Endometrial microvascular endothelial cells (primary cell): ENCODE measurements around the gene PLCXD3. TPM values are rescaled to one million over a fixed set of nuclear protein-coding genes. Genes with fewer than 3 reads are reported as not detected.

Experiments
- in situ Hi-C: cut with HindIII; loops from 2 replicates; pipeline ENCODE4 v1.10.0; 2017; ENCODE audit warnings: low sequenced_read_pairs, low pct_unique_long_range_greater_than_20kb; ENCODE audit errors: inconsistent ontology term
- total RNA-seq: library from RNA; depleted of rRNA; stranded (reverse); fragments of >200 nt; gene quantifications from one replicate; pipeline ENCODE4 v1.2.3, GENCODE V29; 2015; ENCODE audit errors: inconsistent ontology term

The PLCXD3 gene
- total RNA-seq = under 0.01 TPM

- in situ Hi-C loops = no loop called here
Measured at GRCh38 chr5:41510176-41510831, at the start of gene PLCXD3. TSS of gene PLCXD3 (minus strand) at chr5:41510601. CDS start at chr5:41510526, 75 bp downstream.

GRCh38 chr5:41559184-41559583 lies 48.8 kb upstream of the PLCXD3 start:
- in situ Hi-C loops = no loop called here

- in situ Hi-C loops = no loop called here
Measured at GRCh38 chr5:41558295-41558694, 47.9 kb upstream of the PLCXD3 start.

- in situ Hi-C loops = no loop called here
Measured at GRCh38 chr5:41547991-41548390, 37.6 kb upstream of the PLCXD3 start.

GRCh38 chr5:41542183-41542582 lies 31.8 kb upstream of the PLCXD3 start:
- in situ Hi-C loops = no loop called here

GRCh38 chr5:41539454-41539853 lies 29.1 kb upstream of the PLCXD3 start:
- in situ Hi-C loops = no loop called here

GRCh38 chr5:41537581-41537980 lies 27.2 kb upstream of the PLCXD3 start:
- in situ Hi-C loops = no loop called here

GRCh38 chr5:41532485-41532884 lies 22.1 kb upstream of the PLCXD3 start:
- in situ Hi-C loops = no loop called here

- in situ Hi-C loops = no loop called here
Measured at GRCh38 chr5:41527201-41527779, 16.9 kb upstream of the PLCXD3 start.

- in situ Hi-C loops = no loop called here
Measured at GRCh38 chr5:41526699-41527098, 16.3 kb upstream of the PLCXD3 start.

- in situ Hi-C loops = no loop called here
Measured at GRCh38 chr5:41524174-41524573, 13.8 kb upstream of the PLCXD3 start.

GRCh38 chr5:41522193-41522786 lies 11.9 kb upstream of the PLCXD3 start:
- in situ Hi-C loops = no loop called here

- in situ Hi-C loops = no loop called here
Measured at GRCh38 chr5:41519801-41520200, 9.4 kb upstream of the PLCXD3 start.

GRCh38 chr5:41517909-41518308 lies 7.5 kb upstream of the PLCXD3 start:
- in situ Hi-C loops = no loop called here

- in situ Hi-C loops = no loop called here
Measured at GRCh38 chr5:41511241-41511640, 840 bp upstream of the PLCXD3 start.

GRCh38 chr5:41509399-41510175 lies 814 bp downstream of the PLCXD3 start:
- in situ Hi-C loops = no loop called here

GRCh38 chr5:41508696-41509398 lies 1.6 kb downstream of the PLCXD3 start:
- in situ Hi-C loops = no loop called here

- in situ Hi-C loops = no loop called here
Measured at GRCh38 chr5:41508186-41508585, 2.2 kb downstream of the PLCXD3 start.

- in situ Hi-C loops = no loop called here
Measured at GRCh38 chr5:41507501-41507900, 2.9 kb downstream of the PLCXD3 start.
